ENCODE data around the gene YWHAG.

- TF ChIP-seq CTCF (IDR thresholded peaks at IDR 0.05; ENCODE audit: insufficient read depth, low read depth, low read length), result peak; percentile 29
- no peak for TF ChIP-seq EZH2 (IDR thresholded peaks at IDR 0.05; ENCODE audit: insufficient read depth, low read length)
Measured at GRCh38 chr7:76318488-76319353, 40.1 kb downstream of the YWHAG start.
